PC-9 (cell line): ENCODE data around the gene ETNK1. TPM values are rescaled to one million over a fixed set of nuclear protein-coding genes. Genes with fewer than 3 reads are reported as not detected.

Experiments used
- BruUV-seq: library from RNA; stranded (reverse); fragments of 400-500 nt; replicated peaks from 2 replicates; lab custom pipeline; 2021; lab: Mats Ljungman, UMichigan
- CTCF ChIA-PET: fragments of 300-600 bp; sonication (Branson Sonifier 250); formaldehyde crosslinking; loops from one replicate; lab custom pipeline; 2022; ENCODE audit warnings: antibody characterized with exemption; lab: Charles Lee
- POLR2A ChIA-PET: fragments of 300-600 bp; sonication (Branson Sonifier 250); formaldehyde crosslinking; loops from one replicate; lab custom pipeline; 2022; ENCODE audit warnings: antibody characterized with exemption; ENCODE audit not compliant: unreplicated experiment; lab: Charles Lee
- DNase-seq, 2 experiments: peaks; one replicate each; pipeline versions ENCODE4 v3.0.0 to v3.0.0-alpha.2; 2015 to 2022; ENCODE audit warnings: mixed read lengths in 1 of 2
- H2AFZ ChIP-seq: fragments of 200-600 bp; sonication (generic); 2 replicates; pipeline ENCODE4 v1.8.1; 2017; ENCODE audit warnings: antibody characterized with exemption
- H3F3A ChIP-seq: fragments of 200-600 bp; sonication (generic); 2 replicates; pipeline ENCODE4 v1.8.1; 2017; ENCODE audit warnings: antibody characterized with exemption, mild to moderate bottlenecking, low read depth; ENCODE audit not compliant: insufficient read depth
- H3K27ac ChIP-seq: fragments of 200-600 bp; sonication (generic); 2 replicates; pipeline ENCODE4 v1.6.1; 2016; ENCODE audit warnings: mixed run types
- H3K27me3 ChIP-seq: fragments of 200-600 bp; sonication (generic); 2 replicates; pipeline ENCODE4 v1.6.1; 2016; ENCODE audit warnings: low read depth, mixed run types; ENCODE audit not compliant: insufficient read depth
- H3K36me3 ChIP-seq: fragments of 200-600 bp; sonication (generic); 2 replicates; pipeline ENCODE4 v1.6.1; 2016; ENCODE audit warnings: low read depth, mixed run types
- H3K4me1 ChIP-seq: fragments of 200-600 bp; sonication (generic); replicated peaks from 2 replicates; pipeline ENCODE4 v1.6.1; 2016; ENCODE audit warnings: mixed run types; ENCODE audit not compliant: insufficient read depth
- H3K4me2 ChIP-seq: fragments of 200-600 bp; sonication (generic); 2 replicates; pipeline ENCODE4 v1.6.1; 2017; ENCODE audit warnings: mixed run types
- H3K4me3 ChIP-seq: fragments of 200-600 bp; sonication (generic); 2 replicates; pipeline ENCODE4 v1.6.1; 2016; ENCODE audit warnings: mixed run types
- H3K79me2 ChIP-seq: fragments of 200-600 bp; sonication (generic); 2 replicates; pipeline ENCODE4 v1.6.1; 2017; ENCODE audit warnings: low read depth, mixed run types
- H3K9me2 ChIP-seq: fragments of 200-600 bp; sonication (generic); 2 replicates; pipeline ENCODE4 v1.8.1; 2017; ENCODE audit warnings: mild to moderate bottlenecking; ENCODE audit not compliant: insufficient read depth
- H3K9me3 ChIP-seq: fragments of 200-600 bp; sonication (generic); 2 replicates; pipeline ENCODE4 v1.8.1; 2016; ENCODE audit warnings: low read depth; ENCODE audit not compliant: insufficient read depth
- H4K20me1 ChIP-seq: fragments of 200-600 bp; sonication (generic); 2 replicates; pipeline ENCODE4 v1.8.1; 2017; ENCODE audit not compliant: insufficient read depth
- EZH2 ChIP-seq: fragments of 200-600 bp; sonication (generic); IDR thresholded peaks from 2 replicates; pipeline ENCODE4 v1.8.0; 2017; ENCODE audit warnings: antibody characterized with exemption, low read depth
- intact Hi-C: fragments of 100-400 bp; cut with micrococcal nuclease; formaldehyde crosslinking; loops from one replicate; pipeline ENCODE4 v1.10.0; 2022; ENCODE audit not compliant: unreplicated experiment
- total RNA-seq: library from RNA; stranded (reverse); gene quantifications from 2 replicates; pipeline ENCODE4 v1.2.3, GENCODE V29; 2021
- TF ChIP-seq, protein P1 (sequence below): fragments of 200-600 bp; sonication (generic); conservative IDR thresholded peaks from 2 replicates; pipeline ENCODE4 v1.6.1; 2017; ENCODE audit warnings: mixed run types, antibody characterized with exemption, mild to moderate bottlenecking, moderate library complexity

ETNK1 gene
- total RNA-seq, 1 experiment from 2014 or later: 87.9 TPM

DNA sequence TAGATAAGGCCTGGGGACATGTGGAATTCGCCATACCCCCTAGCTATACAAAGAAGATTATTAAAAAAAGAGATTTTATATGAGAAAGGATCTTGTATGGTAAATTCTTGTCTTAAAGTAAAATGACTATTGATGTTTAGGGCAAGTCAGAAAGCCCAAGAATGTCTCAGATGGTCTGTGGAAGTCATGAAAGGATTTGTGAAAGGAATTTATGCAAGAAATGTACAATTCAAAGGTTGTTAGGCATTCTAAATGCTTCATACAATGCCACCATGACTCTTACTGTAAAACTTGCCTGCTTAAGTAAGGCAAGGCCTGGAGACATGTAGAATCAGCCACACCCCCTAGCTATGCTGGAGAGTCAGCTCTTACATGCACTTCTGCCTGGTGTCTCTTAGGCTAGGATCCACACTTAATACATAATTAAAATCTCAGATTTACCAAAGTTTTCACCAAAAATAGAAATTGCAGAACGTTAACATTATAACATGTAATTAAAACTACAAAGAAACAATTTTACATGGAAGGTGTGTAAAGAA lies 8.9 kb upstream of the ETNK1 start:
- ChIA-PET POLR2A (no interaction called here), CTCF (no interaction called here)
- intact Hi-C loops: no loop called here
- H3K27me3 ChIP-seq: no peaks in the 10 kb centered on the region
- H3K4me1 ChIP-seq: no peaks in the 10 kb centered on the region
- H3K9me2 ChIP-seq: no peaks in the 10 kb centered on the region
- no peak overlapping the region for H3K4me3 ChIP-seq
- H3K36me3 ChIP-seq: no peaks in the 10 kb centered on the region
- no peak overlapping the region for H3K27ac ChIP-seq
- no peak for DNase-seq
- H4K20me1 ChIP-seq: no peaks in the 10 kb centered on the region
- no peak overlapping the region for H3K4me2 ChIP-seq
- H2AFZ ChIP-seq: no peak overlapping the region
- H3K79me2 ChIP-seq: no peaks in the 10 kb centered on the region
- H3K9me3 ChIP-seq: peaks cover 22% of the 10 kb centered on the region; the same call in 1 of the 2 replicates
- no peaks in the 10 kb centered on the region for H3F3A ChIP-seq
- TF ChIP-seq, protein P1, sequence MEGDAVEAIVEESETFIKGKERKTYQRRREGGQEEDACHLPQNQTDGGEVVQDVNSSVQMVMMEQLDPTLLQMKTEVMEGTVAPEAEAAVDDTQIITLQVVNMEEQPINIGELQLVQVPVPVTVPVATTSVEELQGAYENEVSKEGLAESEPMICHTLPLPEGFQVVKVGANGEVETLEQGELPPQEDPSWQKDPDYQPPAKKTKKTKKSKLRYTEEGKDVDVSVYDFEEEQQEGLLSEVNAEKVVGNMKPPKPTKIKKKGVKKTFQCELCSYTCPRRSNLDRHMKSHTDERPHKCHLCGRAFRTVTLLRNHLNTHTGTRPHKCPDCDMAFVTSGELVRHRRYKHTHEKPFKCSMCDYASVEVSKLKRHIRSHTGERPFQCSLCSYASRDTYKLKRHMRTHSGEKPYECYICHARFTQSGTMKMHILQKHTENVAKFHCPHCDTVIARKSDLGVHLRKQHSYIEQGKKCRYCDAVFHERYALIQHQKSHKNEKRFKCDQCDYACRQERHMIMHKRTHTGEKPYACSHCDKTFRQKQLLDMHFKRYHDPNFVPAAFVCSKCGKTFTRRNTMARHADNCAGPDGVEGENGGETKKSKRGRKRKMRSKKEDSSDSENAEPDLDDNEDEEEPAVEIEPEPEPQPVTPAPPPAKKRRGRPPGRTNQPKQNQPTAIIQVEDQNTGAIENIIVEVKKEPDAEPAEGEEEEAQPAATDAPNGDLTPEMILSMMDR: no peak
- TF ChIP-seq EZH2: no peak
- no TSS peak for BruUV-seq

DNA sequence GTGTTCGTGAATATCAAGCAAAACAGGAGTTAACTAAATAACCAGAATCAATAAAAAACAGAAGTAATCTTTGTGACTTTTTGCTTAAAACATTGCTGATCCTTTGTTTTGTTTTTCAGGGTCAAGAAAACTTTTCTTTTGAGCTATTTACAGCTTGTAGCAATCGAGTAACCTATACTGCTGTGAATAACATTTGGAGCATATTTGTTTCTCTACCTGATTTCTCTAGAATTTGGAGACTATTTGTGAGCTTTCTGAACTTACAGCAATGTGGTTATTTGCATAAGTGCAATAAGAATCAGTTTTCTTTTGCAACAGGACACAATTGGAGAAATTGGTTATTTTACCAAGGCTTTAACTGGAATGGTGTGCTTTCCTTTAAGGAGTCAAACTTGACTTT lies 7.3 kb upstream of the ETNK1 start:
- no peak for DNase-seq
- TF ChIP-seq, protein P1: no peak
- TF ChIP-seq EZH2: no peak
- H3K4me1 ChIP-seq: no peaks in the 10 kb centered on the region
- POLR2A ChIA-PET: no interaction called here
- H3K36me3 ChIP-seq: no peaks in the 10 kb centered on the region
- no peak overlapping the region for H3K27ac ChIP-seq
- no peaks in the 10 kb centered on the region for H3F3A ChIP-seq
- H3K4me3 ChIP-seq: no peak overlapping the region
- BruUV-seq: no TSS peak
- no peaks in the 10 kb centered on the region for H3K9me2 ChIP-seq
- H3K9me3 ChIP-seq: peaks cover 14% of the 10 kb centered on the region; the same call in 1 of the 2 replicates
- CTCF ChIA-PET: no interaction called here
- no peak overlapping the region for H3K4me2 ChIP-seq
- H3K79me2 ChIP-seq: no peaks in the 10 kb centered on the region
- H4K20me1 ChIP-seq: no peaks in the 10 kb centered on the region
- H3K27me3 ChIP-seq: no peaks in the 10 kb centered on the region
- intact Hi-C loops: no loop called here
- no peak overlapping the region for H2AFZ ChIP-seq

DNA sequence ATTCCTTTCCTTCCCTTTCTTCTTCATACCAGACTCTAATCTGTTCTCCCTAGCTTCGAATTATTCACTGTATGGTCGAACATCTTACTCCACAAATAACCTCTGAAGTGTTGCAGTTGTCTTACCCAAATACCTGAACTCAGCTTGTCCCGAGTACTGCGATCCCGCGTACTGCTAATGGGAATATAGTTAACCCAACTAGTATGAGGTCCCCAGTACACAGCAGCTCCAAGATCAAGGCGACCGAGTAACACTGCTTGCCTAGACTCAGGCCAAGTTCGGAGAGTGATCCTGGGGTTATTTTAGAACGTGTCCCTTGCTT lies 462 bp upstream of the ETNK1 start:
- Histone ChIP-seq H3K9me2 (no peaks in the 10 kb centered on the region), H3K4me1 (peaks cover 38% of the 10 kb centered on the region), H3K9me3 (no peaks in the 10 kb centered on the region), H2AFZ (peak overlapping the region; percentile 95), H3K27ac (peak overlapping the region; percentile 85), H3K4me3 (peak overlapping the region; percentile 98), H3K79me2 (peaks cover 44% of the 10 kb centered on the region), H3K27me3 (no peaks in the 10 kb centered on the region), H3K4me2 (peak overlapping the region; percentile 94), H4K20me1 (peaks cover 10% of the 10 kb centered on the region), H3K36me3 (0 out of 2 replicates have a peak, but pooled peaks cover 4% of the 10 kb centered on the region), H3F3A (no peaks in the 10 kb centered on the region)
- BruUV-seq: TSS peak; percentile 90
- no peak for TF ChIP-seq EZH2
- TF ChIP-seq, protein P1: no peak
- ChIA-PET POLR2A (interaction anchor here (0.6 to 0.7 kb wide), 2 partner anchors 17 to 149 kb away, joined by 3 to 4 read pairs; no protein-coding TSS in a partner anchor), CTCF (interaction anchor here (0.5 kb wide), 1 partner anchor 114 kb away, joined by 3 read pairs; no protein-coding TSS in a partner anchor)
- DNase-seq: no peak
- intact Hi-C loops: loop anchor here (10.0 kb wide), 2 partner anchors 160 to 540 kb away; no protein-coding TSS in a partner anchor
